NCI-H774 (cell line): ENCODE results near the gene S100A4.
"Not testable (repeated sequence)": the region's sequence is repeated elsewhere in the genome, so short reads cannot be mapped to it uniquely, and the experiment has no call there.

Experiments
- DNase-seq: peaks from one replicate; lab custom pipeline; 2025; lab: John Stamatoyannopoulos, UW

The S100A4 gene

GRCh38 chr1:153545067-153546055 is at the start of gene S100A4:
S100A4 (minus strand) TSS chr1:153545806; CDS start chr1:153544794, 1,012 bp downstream.
- DNase-seq, result peak; percentile 67

GRCh38 chr1:153592748-153593147 is 47.1 kb upstream of the S100A4 start:
- DNase-seq, result no peak

- DNase-seq, result no peak
These were observed 42.9 kb upstream of the S100A4 start for GRCh38 chr1:153588482-153588881.

GRCh38 chr1:153588033-153588432 is 42.4 kb upstream of the S100A4 start:
- not testable (repeated sequence) for DNase-seq

GRCh38 chr1:153587314-153587713 is 41.7 kb upstream of the S100A4 start:
- DNase-seq, result no peak

- no peak for DNase-seq
These were observed 40.7 kb upstream of the S100A4 start for GRCh38 chr1:153586347-153586746.

- DNase-seq, result no peak
These were observed 39.4 kb upstream of the S100A4 start for GRCh38 chr1:153585006-153585405.

GRCh38 chr1:153583976-153584375 is 38.4 kb upstream of the S100A4 start:
- DNase-seq, result no peak

- DNase-seq, result not testable (repeated sequence)
These were observed 37.9 kb upstream of the S100A4 start for GRCh38 chr1:153583514-153583913.

- not testable (repeated sequence) for DNase-seq
These were observed 37.2 kb upstream of the S100A4 start for GRCh38 chr1:153582836-153583235.

GRCh38 chr1:153578936-153579335 is 33.3 kb upstream of the S100A4 start:
- DNase-seq, result no peak

GRCh38 chr1:153578490-153578889 is 32.9 kb upstream of the S100A4 start:
- no peak for DNase-seq

- no peak for DNase-seq
These were observed 32.0 kb upstream of the S100A4 start for GRCh38 chr1:153577624-153578051.

GRCh38 chr1:153577138-153577537 is 31.5 kb upstream of the S100A4 start:
- DNase-seq, result no peak

GRCh38 chr1:153575497-153575896 is 29.9 kb upstream of the S100A4 start:
- not testable (repeated sequence) for DNase-seq

GRCh38 chr1:153575081-153575491 is 29.5 kb upstream of the S100A4 start:
- DNase-seq, result not testable (repeated sequence)

- no peak for DNase-seq
These were observed 27.7 kb upstream of the S100A4 start for GRCh38 chr1:153573351-153573750.

- peak; percentile 70 for DNase-seq
These were observed 27.0 kb upstream of the S100A4 start for GRCh38 chr1:153572569-153573015.

GRCh38 chr1:153571706-153572105 is 26.1 kb upstream of the S100A4 start:
- no peak for DNase-seq

GRCh38 chr1:153570874-153571273 is 25.3 kb upstream of the S100A4 start:
- DNase-seq, result no peak

GRCh38 chr1:153569465-153569864 is 23.9 kb upstream of the S100A4 start:
- no peak for DNase-seq

GRCh38 chr1:153568367-153569099 is 22.9 kb upstream of the S100A4 start:
- peak; percentile 71 for DNase-seq
